HTR-8/SVneo (cell line): ENCODE measurements around the gene KLRF1.

Experiments
- DNase-seq: peaks from one replicate; pipeline ENCODE4 v3.0.0; 2011; ENCODE audit warnings: low spot score, mixed read lengths; ENCODE audit not compliant: insufficient read length
- FAIRE-seq: peaks from 2 replicates; lab custom pipeline; 2011; peaks lifted over from hg19 to GRCh38; lab: Jason Lieb, UNC

The KLRF1 gene

GRCh38 chr12:9827209-9827888, at the start of gene KLRF1:
Gene KLRF1 (plus strand): TSS chr12:9827481. CDS start chr12:9827545, 64 bp downstream.
- no peak for FAIRE-seq
- no peak for DNase-seq

GRCh38 chr12:9779209-9779608, 48.1 kb upstream of the KLRF1 start:
- FAIRE-seq (no peak), DNase-seq (no peak)

DNA sequence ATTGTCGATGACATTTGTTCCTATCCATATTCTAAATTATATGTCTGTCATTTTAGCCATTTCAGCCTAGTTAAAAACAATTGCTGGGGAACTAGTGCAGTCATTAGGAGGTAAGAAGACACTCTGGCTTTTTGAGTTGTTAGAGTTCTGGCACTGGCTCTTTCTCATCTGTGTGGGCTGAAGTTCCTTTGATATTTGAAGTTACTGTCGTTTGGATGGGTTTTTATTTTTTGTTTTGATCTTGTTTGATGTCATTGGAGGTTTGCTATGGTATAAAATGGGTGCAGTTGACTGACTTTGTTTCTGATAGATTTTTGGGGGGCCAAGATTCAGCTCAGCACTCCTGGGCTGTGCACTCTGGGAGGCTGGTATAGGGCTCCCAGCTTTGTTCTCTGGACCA, 45.9 kb upstream of the KLRF1 start:
- DNase-seq (no peak), FAIRE-seq (no peak)

DNA sequence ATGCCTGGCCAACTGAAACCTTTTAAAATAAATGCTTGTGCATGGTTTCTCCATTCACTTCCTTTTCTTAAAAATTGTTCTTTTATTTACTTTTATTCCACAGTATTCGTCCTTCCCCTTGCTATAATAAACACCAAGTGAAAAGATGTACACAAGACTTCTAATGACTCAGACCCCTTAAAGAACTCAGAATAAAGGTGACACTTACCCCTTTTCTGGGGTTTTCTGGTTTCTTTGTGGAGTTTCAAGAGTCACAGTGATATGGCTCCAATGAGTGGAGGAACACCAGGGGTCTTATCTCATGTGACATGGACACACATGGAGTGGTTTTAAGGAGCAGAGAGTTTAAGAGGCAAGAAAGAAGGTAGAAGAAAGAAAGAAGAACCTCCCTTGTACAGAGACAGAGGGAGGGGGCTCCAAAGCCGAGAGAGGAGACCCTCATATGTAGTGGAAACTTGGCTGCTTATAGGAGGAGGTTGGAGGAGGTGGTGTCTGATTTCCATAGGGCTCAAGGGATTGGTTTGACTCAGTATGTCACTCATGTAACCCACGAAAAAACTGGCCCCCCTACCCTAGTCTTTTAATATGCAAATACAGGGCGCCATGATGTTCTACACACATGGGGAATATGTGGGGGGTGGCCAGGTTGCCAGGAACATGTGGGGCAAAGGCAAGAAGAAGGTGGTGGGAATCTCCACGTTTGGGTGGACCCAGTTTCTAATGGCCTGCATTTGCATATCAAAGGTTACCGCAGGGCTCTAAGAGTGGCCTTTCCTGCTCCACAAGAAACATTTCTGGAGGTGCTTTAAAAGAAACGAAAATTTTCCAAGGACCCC, 44.5 kb upstream of the KLRF1 start:
- no peak for DNase-seq
- FAIRE-seq = no peak

GRCh38 chr12:9784326-9784725, 43.0 kb upstream of the KLRF1 start:
- DNase-seq (no peak), FAIRE-seq (no peak)

DNA sequence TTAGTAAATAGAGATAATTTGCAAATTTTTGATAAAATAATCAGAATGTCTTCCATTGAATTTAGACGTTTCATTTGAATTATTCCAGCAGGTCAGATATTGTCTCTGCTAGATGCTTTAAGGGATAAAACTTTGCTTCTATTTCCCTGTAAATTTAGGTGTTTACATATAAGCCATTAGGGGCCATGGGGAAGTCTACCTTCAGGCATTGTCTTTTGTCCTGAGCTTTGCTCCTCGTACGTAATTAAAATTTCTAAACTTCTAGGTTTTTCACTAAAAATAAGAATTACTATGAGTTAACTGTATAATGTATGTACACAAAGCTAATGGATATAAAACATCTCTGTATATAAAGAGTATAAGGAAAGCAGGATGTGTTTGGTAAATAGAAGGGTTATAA, 42.5 kb upstream of the KLRF1 start:
- FAIRE-seq (no peak), DNase-seq (no peak)

- no peak for FAIRE-seq
These were observed 40.3 kb upstream of the KLRF1 start for GRCh38 chr12:9786726-9787717.

DNA sequence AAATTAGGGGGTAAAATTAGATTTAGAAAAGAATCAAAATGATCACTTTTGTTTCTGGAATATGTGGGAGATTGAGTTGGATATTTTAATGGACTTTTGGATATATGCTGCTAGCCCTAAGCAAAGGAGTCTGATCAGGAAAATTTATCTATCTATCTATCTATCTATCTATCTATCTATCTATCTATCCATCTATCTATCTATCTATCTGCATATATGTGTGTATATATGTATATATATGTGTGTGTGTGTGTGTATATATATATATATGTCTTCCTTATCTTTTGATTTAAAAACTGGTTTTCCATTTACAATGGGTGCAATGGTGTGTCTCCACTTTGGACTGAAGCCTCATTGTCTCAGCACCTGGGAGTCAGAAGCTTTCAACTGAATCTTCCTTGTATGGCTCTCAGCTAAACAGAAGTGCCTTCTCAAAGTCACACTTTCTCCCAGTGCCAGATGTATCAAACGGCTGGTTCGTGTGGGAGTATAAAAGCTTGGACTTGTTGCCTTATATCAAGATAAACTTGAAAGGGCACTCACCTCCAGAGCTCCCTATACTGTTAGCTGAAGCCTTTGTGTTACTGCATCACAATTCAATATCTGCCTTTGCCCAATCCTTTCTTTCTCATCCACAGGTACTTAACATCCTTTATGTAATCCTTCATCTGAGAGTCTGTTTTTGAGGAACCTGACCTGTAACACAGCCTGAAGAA, 34.9 kb upstream of the KLRF1 start:
- DNase-seq (no peak), FAIRE-seq (no peak)

More at GRCh38 chr12:9786726-9787717, 40.3 kb upstream of the KLRF1 start:
- no peak for DNase-seq

DNA sequence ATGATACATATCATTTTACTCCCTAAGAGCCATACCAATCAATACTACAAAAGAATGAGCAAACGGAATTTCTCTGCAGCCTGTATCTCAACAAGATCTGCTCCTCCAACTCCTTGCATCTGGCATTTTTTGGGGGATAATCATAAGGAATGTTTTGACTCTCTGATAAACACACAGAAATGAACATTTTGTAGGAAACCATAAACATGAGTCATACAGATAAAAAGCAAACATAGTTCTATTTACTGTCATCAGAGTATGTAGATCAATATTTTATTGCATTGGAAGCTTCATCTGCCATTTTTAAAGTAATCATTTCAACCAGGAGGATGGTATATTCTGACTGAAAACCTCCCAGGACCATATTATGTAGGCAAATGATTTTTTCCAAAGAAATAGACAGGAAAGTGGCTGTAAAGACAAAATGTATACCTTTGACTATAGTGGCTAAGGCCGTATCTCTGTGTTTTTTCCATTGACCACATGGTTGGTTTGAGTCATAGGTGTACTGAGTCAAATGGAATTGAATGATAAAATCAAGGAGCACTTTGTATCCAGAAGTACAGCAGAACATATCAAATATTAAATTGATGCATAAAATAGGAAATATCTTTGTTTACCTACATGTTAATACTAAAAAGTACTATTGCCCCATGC, 34.2 kb upstream of the KLRF1 start:
- DNase-seq = no peak
- FAIRE-seq = no peak

- FAIRE-seq = no peak
- no peak for DNase-seq
These were observed 33.4 kb upstream of the KLRF1 start for GRCh38 chr12:9793779-9794395.

DNA sequence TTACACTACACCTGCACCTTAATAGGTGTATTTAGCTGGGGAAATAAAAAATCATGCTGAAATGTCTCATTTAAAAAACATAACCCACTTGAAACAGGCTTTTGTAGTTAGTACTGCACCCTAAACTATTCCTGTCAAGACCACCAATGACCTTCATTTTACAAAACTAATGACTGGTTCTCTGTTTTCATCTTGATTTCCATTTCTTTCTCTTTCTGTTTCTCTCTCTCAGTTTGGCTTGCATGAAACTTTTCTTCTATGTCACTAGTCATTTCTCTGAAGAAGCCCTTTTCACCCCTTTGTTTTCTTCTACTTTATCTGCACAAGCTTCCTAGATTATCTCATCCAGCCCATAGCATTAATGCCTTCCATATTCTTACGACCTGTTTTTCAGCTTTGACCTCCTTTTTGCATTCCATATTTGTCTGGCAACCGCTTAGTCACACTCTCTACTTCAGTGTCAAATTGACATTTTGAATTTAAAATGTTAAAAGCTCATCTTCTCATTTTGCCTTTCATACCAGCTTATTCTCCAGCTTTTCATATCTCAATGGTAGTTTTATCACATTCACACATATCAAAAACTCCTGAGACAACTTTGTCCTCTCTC, 32.7 kb upstream of the KLRF1 start:
- no peak for FAIRE-seq
- no peak for DNase-seq

DNA sequence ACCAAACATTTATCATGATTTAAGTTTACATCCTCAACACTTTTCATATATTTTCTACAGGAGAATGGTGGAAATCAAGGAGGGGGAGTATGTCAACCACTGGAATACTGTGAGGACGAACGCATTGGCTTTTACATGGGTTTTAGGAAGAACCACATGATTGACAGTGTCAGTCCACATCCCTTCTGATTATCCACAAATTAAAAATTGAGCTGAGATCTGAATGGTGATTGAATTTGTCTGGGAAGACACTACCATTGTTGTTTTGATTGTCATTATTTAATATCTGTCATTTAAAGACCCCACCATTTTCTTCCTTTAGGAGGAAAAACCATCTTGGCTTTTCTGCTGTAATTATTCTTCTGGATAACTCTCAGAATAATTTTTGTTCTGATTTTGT, 31.3 kb upstream of the KLRF1 start:
- FAIRE-seq = no peak
- DNase-seq = no peak

- no peak for DNase-seq
These were observed 30.9 kb upstream of the KLRF1 start for GRCh38 chr12:9796346-9796745.

DNA sequence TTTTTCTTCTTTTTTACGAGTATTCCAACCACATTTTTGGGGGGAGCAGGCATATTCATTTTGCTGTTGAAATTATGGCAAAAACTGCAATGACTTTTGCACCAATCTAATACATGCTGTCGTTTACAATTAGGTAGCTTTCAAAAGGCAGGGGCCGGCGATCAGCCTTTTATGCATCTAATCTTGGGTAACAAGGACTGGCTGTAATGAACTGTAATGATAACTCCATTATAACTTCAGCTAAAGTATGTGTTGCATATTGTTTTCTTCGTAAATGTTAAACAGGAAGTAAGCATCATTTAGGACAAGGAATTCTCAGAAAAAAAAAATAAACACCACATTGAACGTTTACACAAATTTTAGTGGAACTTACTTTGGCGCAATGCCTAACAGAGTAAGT, 30.3 kb upstream of the KLRF1 start:
- DNase-seq (no peak), FAIRE-seq (no peak)

More at GRCh38 chr12:9796346-9796745, 30.9 kb upstream of the KLRF1 start:
- FAIRE-seq = no peak

GRCh38 chr12:9797722-9798619, 29.3 kb upstream of the KLRF1 start:
- no peak for FAIRE-seq
- no peak for DNase-seq

- FAIRE-seq (no peak), DNase-seq (no peak)
These were observed 27.3 kb upstream of the KLRF1 start for GRCh38 chr12:9799961-9800360.

GRCh38 chr12:9805883-9806282, 21.4 kb upstream of the KLRF1 start:
- DNase-seq (no peak), FAIRE-seq (no peak)
